Activated CD4-positive, alpha-beta T cell treated with anti-CD3 and anti-CD28 coated beads, Interleukin-2, amount 10 ng/mL, durations not matched to agents 24 days and 14 days (primary cell): ENCODE results near the gene CREBZF. TPM values are rescaled to one million over a fixed set of nuclear protein-coding genes. Genes with fewer than 3 reads are reported as not detected.
"Not testable (repeated sequence)": the region's sequence is repeated elsewhere in the genome, so short reads cannot be mapped to it uniquely, and the experiment has no call there.

ENCODE experiments used
- DNase-seq: peaks from one replicate; pipeline ENCODE4 v3.0.0; 2022
- H3K27ac Mint-ChIP-seq: one replicate; pipeline ENCODE4 v1.8.0; 2022; ENCODE audit warnings: mild to moderate bottlenecking, mixed read lengths
- H3K27me3 Mint-ChIP-seq: one replicate; pipeline ENCODE4 v1.8.0; 2022; ENCODE audit warnings: mixed read lengths
- H3K36me3 Mint-ChIP-seq: one replicate; pipeline ENCODE4 v1.8.0; 2022; ENCODE audit warnings: low read depth, mild to moderate bottlenecking, mixed read lengths
- H3K4me1 Mint-ChIP-seq: one replicate; pipeline ENCODE4 v1.8.0; 2021; ENCODE audit warnings: mixed read lengths
- H3K4me3 Mint-ChIP-seq: one replicate; pipeline ENCODE4 v1.8.0; 2022; ENCODE audit warnings: mild to moderate bottlenecking, moderate library complexity, mixed read lengths
- H3K9me3 Mint-ChIP-seq: one replicate; pipeline ENCODE4 v1.8.0; 2021; ENCODE audit warnings: mixed read lengths
- intact Hi-C: fragments of 100-400 bp; cut with micrococcal nuclease; formaldehyde crosslinking; loops from one replicate; pipeline ENCODE4 v1.15.1; 2023
- total RNA-seq: library from RNA; stranded (reverse); gene quantifications from 2 replicates; pipeline ENCODE4 v1.2.3, GENCODE V29; 2022

Gene CREBZF
- total RNA-seq, 1 donor from 2014 or later: 54.5 TPM

- H3K4me1 Mint-ChIP-seq: peaks cover 37% of the 10 kb centered on the region
- peak; percentile 56 for DNase-seq
- H3K36me3 Mint-ChIP-seq: peaks cover 59% of the 10 kb centered on the region
- H3K4me3 Mint-ChIP-seq: peak overlapping the region; percentile 78
- intact Hi-C loops: loop anchor here (10.0 kb wide), 2 partner anchors 403 to 633 kb away; partner anchors contain the start of gene PICALM
- no peaks in the 10 kb centered on the region for H3K9me3 Mint-ChIP-seq
- H3K27me3 Mint-ChIP-seq: peaks cover 2% of the 10 kb centered on the region
- no peak overlapping the region for H3K27ac Mint-ChIP-seq
Measured at GRCh38 chr11:85661972-85662664, 2.8 kb downstream of the CREBZF start.

GRCh38 chr11:85658180-85658579 lies 6.7 kb downstream of the CREBZF start:
- Mint-ChIP-seq H3K36me3 (peaks cover 61% of the 10 kb centered on the region), H3K27ac (no peak overlapping the region), H3K9me3 (no peaks in the 10 kb centered on the region), H3K4me3 (no peak overlapping the region), H3K4me1 (peaks cover 37% of the 10 kb centered on the region), H3K27me3 (no peaks in the 10 kb centered on the region)
- intact Hi-C loops: no loop called here
- DNase-seq: peak; percentile 1

GRCh38 chr11:85656777-85657176 lies 8.2 kb downstream of the CREBZF start:
- Mint-ChIP-seq H3K36me3 (peaks cover 58% of the 10 kb centered on the region), H3K4me3 (no peak overlapping the region), H3K9me3 (no peaks in the 10 kb centered on the region), H3K27me3 (no peaks in the 10 kb centered on the region), H3K4me1 (peaks cover 39% of the 10 kb centered on the region), H3K27ac (peak overlapping the region; percentile 25)
- no peak for DNase-seq
- intact Hi-C loops: no loop called here

GRCh38 chr11:85654343-85654742 lies 10.6 kb downstream of the CREBZF start:
- H3K27ac Mint-ChIP-seq, DNase-seq, H3K9me3 Mint-ChIP-seq, H3K4me3 Mint-ChIP-seq, H3K27me3 Mint-ChIP-seq, intact Hi-C loops: not testable (repeated sequence)
- H3K36me3 Mint-ChIP-seq: peaks cover 44% of the 10 kb centered on the region
- peaks cover 30% of the 10 kb centered on the region for H3K4me1 Mint-ChIP-seq

GRCh38 chr11:85652786-85653447 lies 12.0 kb downstream of the CREBZF start:
- Mint-ChIP-seq H3K27ac (peak overlapping the region; percentile 12), H3K4me3 (no peak overlapping the region), H3K4me1 (peaks cover 30% of the 10 kb centered on the region), H3K27me3 (no peaks in the 10 kb centered on the region), H3K36me3 (peaks cover 34% of the 10 kb centered on the region), H3K9me3 (no peaks in the 10 kb centered on the region)
- intact Hi-C loops: no loop called here
- DNase-seq: no peak

GRCh38 chr11:85651118-85651517 lies 13.8 kb downstream of the CREBZF start:
- Mint-ChIP-seq H3K4me3 (no peak overlapping the region), H3K9me3 (no peaks in the 10 kb centered on the region), H3K27me3 (no peaks in the 10 kb centered on the region), H3K4me1 (peaks cover 25% of the 10 kb centered on the region), H3K36me3 (peaks cover 26% of the 10 kb centered on the region), H3K27ac (no peak overlapping the region)
- intact Hi-C loops: no loop called here
- no peak for DNase-seq

GRCh38 chr11:85647604-85648299 lies 17.2 kb downstream of the CREBZF start, which contains the start of gene TMEM126A:
TMEM126A (plus strand) TSS chr11:85647967; CDS start chr11:85650256, 2,289 bp downstream.
- Mint-ChIP-seq H3K4me3 (peak within 1 kb of the TSS; percentile 98), H3K27ac (peak within 1 kb of the TSS; percentile 98), H3K9me3 (no peaks in the 10 kb centered on the region), H3K4me1 (peaks cover 15% of the 10 kb centered on the region), H3K27me3 (peaks cover 23% of the 10 kb centered on the region), H3K36me3 (peaks cover 16% of the 10 kb centered on the region)
- intact Hi-C loops: loop anchor here (1.0 kb wide), 2 partner anchors 17 to 19 kb away; partner anchors contain the start of gene TMEM126B
- peak; percentile 97 for DNase-seq

GRCh38 chr11:85647078-85647477 lies 17.9 kb downstream of the CREBZF start:
- Mint-ChIP-seq H3K9me3 (no peaks in the 10 kb centered on the region), H3K4me1 (peaks cover 13% of the 10 kb centered on the region), H3K36me3 (peaks cover 13% of the 10 kb centered on the region), H3K27me3 (peaks cover 26% of the 10 kb centered on the region), H3K4me3 (peak overlapping the region; percentile 98), H3K27ac (peak overlapping the region; percentile 98)
- intact Hi-C loops: loop anchor here (1.0 kb wide), 1 partner anchor 19 kb away; the partner anchor contains the start of gene TMEM126B
- peak; percentile 54 for DNase-seq

GRCh38 chr11:85643191-85643614 lies 21.7 kb downstream of the CREBZF start:
- Mint-ChIP-seq H3K4me3 (no peak overlapping the region), H3K4me1 (no peaks in the 10 kb centered on the region), H3K36me3 (peaks cover 11% of the 10 kb centered on the region), H3K9me3 (no peaks in the 10 kb centered on the region), H3K27me3 (peaks cover 33% of the 10 kb centered on the region), H3K27ac (no peak overlapping the region)
- intact Hi-C loops: no loop called here
- DNase-seq: no peak

GRCh38 chr11:85634747-85635146 lies 30.2 kb downstream of the CREBZF start:
- Mint-ChIP-seq H3K27ac (no peak overlapping the region), H3K4me3 (no peak overlapping the region), H3K36me3 (peaks cover 48% of the 10 kb centered on the region)

GRCh38 chr11:85628771-85629341 lies 36.1 kb downstream of the CREBZF start:
- intact Hi-C loops: loop anchor here (1.0 to 5.0 kb wide), 8 partner anchors 18 to 1178 kb away; partner anchors contain the start of genes EED, HIKESHI, PICALM and TMEM126A
- H3K27me3 Mint-ChIP-seq: peaks cover 2% of the 10 kb centered on the region
- H3K36me3 Mint-ChIP-seq: peaks cover 23% of the 10 kb centered on the region
- H3K9me3 Mint-ChIP-seq: no peaks in the 10 kb centered on the region
- H3K4me3 Mint-ChIP-seq: peak overlapping the region; percentile 96
- DNase-seq: no peak
- H3K27ac Mint-ChIP-seq: peak overlapping the region; percentile 95
- H3K4me1 Mint-ChIP-seq: peaks cover 42% of the 10 kb centered on the region

More at GRCh38 chr11:85634747-85635146, 30.2 kb downstream of the CREBZF start:
- Mint-ChIP-seq H3K4me1 (peaks cover 8% of the 10 kb centered on the region), H3K9me3 (no peaks in the 10 kb centered on the region), H3K27me3 (no peaks in the 10 kb centered on the region)
- no peak for DNase-seq
- intact Hi-C loops: no loop called here

GRCh38 chr11:85627998-85628770 lies 36.7 kb downstream of the CREBZF start, which contains the start of gene TMEM126B:
TMEM126B (plus strand) TSS chr11:85628593; CDS start chr11:85628608, 15 bp downstream.
- Mint-ChIP-seq H3K27ac (peak within 1 kb of the TSS; percentile 95), H3K4me1 (peaks cover 43% of the 10 kb centered on the region), H3K36me3 (peaks cover 18% of the 10 kb centered on the region), H3K9me3 (no peaks in the 10 kb centered on the region), H3K4me3 (peak within 1 kb of the TSS; percentile 96), H3K27me3 (peaks cover 2% of the 10 kb centered on the region)
- DNase-seq: peak; percentile 99
- intact Hi-C loops: loop anchor here (1.0 to 5.0 kb wide), 8 partner anchors 19 to 1179 kb away; partner anchors contain the start of genes EED, HIKESHI and TMEM126A
